Hepatocyte (in vitro differentiated cells): ENCODE measurements around the gene PRR18.
"Not testable (repeated sequence)": the region's sequence is repeated elsewhere in the genome, so short reads cannot be mapped to it uniquely, and the experiment has no call there.

Experiments
- EZH2 ChIP-seq: fragments of 200-600 bp; sonication (generic); IDR thresholded peaks from 2 replicates; pipeline ENCODE4 v1.6.1; 2016; ENCODE audit warnings: antibody characterized with exemption, mild to moderate bottlenecking, borderline replicate concordance
- EZH2phosphoT487 ChIP-seq: fragments of 200-600 bp; sonication (generic); IDR thresholded peaks from one replicate; pipeline ENCODE4 v1.6.1; 2018; ENCODE audit warnings: antibody characterized with exemption, mild to moderate bottlenecking, low read depth, moderate library complexity; ENCODE audit not compliant: unreplicated experiment, severe bottlenecking
- TF ChIP-seq, protein P1 (sequence below): fragments of 200-600 bp; sonication (generic); IDR thresholded peaks from 2 replicates; pipeline ENCODE4 v1.5.1; 2016; ENCODE audit warnings: antibody characterized with exemption, mild to moderate bottlenecking; ENCODE audit not compliant: poor library complexity

DNA sequence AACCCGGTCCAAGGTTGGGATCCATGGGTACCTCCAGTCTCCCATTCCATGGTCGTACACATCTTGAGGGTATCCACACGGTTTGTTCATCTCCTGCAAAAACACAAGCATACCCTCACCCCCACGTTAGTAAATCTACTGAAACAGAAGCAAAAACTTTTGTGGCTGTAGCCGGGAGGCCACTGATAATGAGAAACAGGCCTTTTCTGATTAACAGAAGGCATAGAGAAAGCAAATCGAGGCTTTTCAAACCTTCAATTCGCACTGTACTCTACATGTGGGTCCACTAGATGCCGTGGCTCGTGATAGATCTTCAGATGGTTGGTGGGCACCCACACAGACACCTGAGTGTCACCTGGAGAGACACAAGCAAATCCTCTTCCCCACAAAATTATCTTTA is 37.5 kb upstream of the PRR18 start:
- TF ChIP-seq, protein P1, sequence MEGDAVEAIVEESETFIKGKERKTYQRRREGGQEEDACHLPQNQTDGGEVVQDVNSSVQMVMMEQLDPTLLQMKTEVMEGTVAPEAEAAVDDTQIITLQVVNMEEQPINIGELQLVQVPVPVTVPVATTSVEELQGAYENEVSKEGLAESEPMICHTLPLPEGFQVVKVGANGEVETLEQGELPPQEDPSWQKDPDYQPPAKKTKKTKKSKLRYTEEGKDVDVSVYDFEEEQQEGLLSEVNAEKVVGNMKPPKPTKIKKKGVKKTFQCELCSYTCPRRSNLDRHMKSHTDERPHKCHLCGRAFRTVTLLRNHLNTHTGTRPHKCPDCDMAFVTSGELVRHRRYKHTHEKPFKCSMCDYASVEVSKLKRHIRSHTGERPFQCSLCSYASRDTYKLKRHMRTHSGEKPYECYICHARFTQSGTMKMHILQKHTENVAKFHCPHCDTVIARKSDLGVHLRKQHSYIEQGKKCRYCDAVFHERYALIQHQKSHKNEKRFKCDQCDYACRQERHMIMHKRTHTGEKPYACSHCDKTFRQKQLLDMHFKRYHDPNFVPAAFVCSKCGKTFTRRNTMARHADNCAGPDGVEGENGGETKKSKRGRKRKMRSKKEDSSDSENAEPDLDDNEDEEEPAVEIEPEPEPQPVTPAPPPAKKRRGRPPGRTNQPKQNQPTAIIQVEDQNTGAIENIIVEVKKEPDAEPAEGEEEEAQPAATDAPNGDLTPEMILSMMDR, result not testable (repeated sequence)
- TF ChIP-seq EZH2, EZH2phosphoT487: not testable (repeated sequence)
